Neural cell (in vitro differentiated cells): ENCODE data around the gene OR6C65. TPM values are rescaled to one million over a fixed set of nuclear protein-coding genes. Genes with fewer than 3 reads are reported as not detected.

Experiments
- H2AFZ ChIP-seq: fragments of 200-600, 300-800 bp; sonication (generic), shearing (Covaris generic); 2 replicates; pipeline ENCODE4 v1.6.0; 2014; ENCODE audit warnings: low read depth, mild to moderate bottlenecking, antibody characterized with exemption, low read length, moderate library complexity
- H3F3A ChIP-seq: fragments of 200-600 bp; shearing (Covaris generic); 2 replicates; pipeline ENCODE4 v1.6.1; 2016; ENCODE audit warnings: mild to moderate bottlenecking, moderate library complexity, mixed read lengths, antibody characterized with exemption, low read length; ENCODE audit not compliant: insufficient read depth, poor library complexity, severe bottlenecking
- H3K27ac ChIP-seq: fragments of 200-600, 300-800 bp; sonication (generic), shearing (Covaris generic); 2 replicates; pipeline ENCODE4 v1.5.1; 2014; ENCODE audit warnings: mild to moderate bottlenecking, low read length, moderate library complexity
- H3K27me3 ChIP-seq: fragments of 300-800, 200-600 bp; sonication (generic), shearing (Covaris generic); 2 replicates; pipeline ENCODE4 v1.6.0; 2014; ENCODE audit warnings: mild to moderate bottlenecking, low read depth, low read length, moderate library complexity; ENCODE audit not compliant: insufficient read depth
- H3K36me3 ChIP-seq: fragments of 300-800, 200-600 bp; sonication (generic), shearing (Covaris generic); 2 replicates; pipeline ENCODE4 v1.5.1; 2014; ENCODE audit warnings: mild to moderate bottlenecking, antibody characterized with exemption, low read length, moderate library complexity; ENCODE audit not compliant: insufficient read depth
- H3K4me2 ChIP-seq: fragments of 300-800, 200-600 bp; sonication (generic), shearing (Covaris generic); 2 replicates; pipeline ENCODE4 v1.6.0; 2014; ENCODE audit warnings: mild to moderate bottlenecking, low read length
- H3K4me3 ChIP-seq: fragments of 300-800, 200-600 bp; sonication (generic), shearing (Covaris generic); 2 replicates; pipeline ENCODE4 v1.5.1; 2014; ENCODE audit warnings: mild to moderate bottlenecking, low read length, moderate library complexity
- H3K79me2 ChIP-seq: fragments of 200-600 bp; shearing (Covaris generic); replicated peaks from 2 replicates; pipeline ENCODE4 v1.6.0; 2014; ENCODE audit warnings: mild to moderate bottlenecking, low read length, moderate library complexity; ENCODE audit not compliant: insufficient read depth
- H3K9ac ChIP-seq: fragments of 300-800, 200-600 bp; sonication (generic), shearing (Covaris generic); 2 replicates; pipeline ENCODE4 v1.6.1; 2016; ENCODE audit warnings: mild to moderate bottlenecking, low read length, mixed read lengths
- H3K9me2 ChIP-seq: fragments of 200-600 bp; shearing (Covaris generic); 2 replicates; pipeline ENCODE4 v1.6.1; 2016; ENCODE audit warnings: mild to moderate bottlenecking, low read length, mixed read lengths; ENCODE audit not compliant: insufficient read depth
- H3K9me3 ChIP-seq: fragments of 200-600, 300-800 bp; sonication (generic), shearing (Covaris generic); 2 replicates; pipeline ENCODE4 v1.6.1; 2016; ENCODE audit warnings: mild to moderate bottlenecking, mixed run types, low read length, moderate library complexity, mixed read lengths
- H4K20me1 ChIP-seq: fragments of 200-600 bp; shearing (Covaris generic); 2 replicates; pipeline ENCODE4 v1.6.1; 2016; ENCODE audit warnings: mild to moderate bottlenecking, mixed run types; ENCODE audit not compliant: insufficient read depth
- EP300 ChIP-seq: fragments of 450-650 bp; conservative IDR thresholded peaks from 2 replicates; pipeline ENCODE4 v1.6.1; 2014; ENCODE audit warnings: antibody characterized with exemption, mild to moderate bottlenecking, moderate library complexity; ENCODE audit not compliant: poor library complexity, severe bottlenecking
- EZH2 ChIP-seq: fragments of 200-600, 300-800 bp; shearing (Covaris generic), sonication (generic); IDR thresholded peaks from 2 replicates; pipeline ENCODE4 v1.6.1; 2014; ENCODE audit warnings: antibody characterized with exemption, low read length, borderline replicate concordance, mild to moderate bottlenecking; ENCODE audit not compliant: insufficient read depth, poor library complexity, severe bottlenecking
- MXI1 ChIP-seq: fragments of 450-650 bp; conservative IDR thresholded peaks from 2 replicates; pipeline ENCODE4 v1.6.1; 2014; ENCODE audit warnings: antibody characterized with exemption, mild to moderate bottlenecking; ENCODE audit not compliant: poor library complexity, severe bottlenecking
- POLR2AphosphoS5 ChIP-seq: IDR thresholded peaks from 2 replicates; pipeline ENCODE4 v1.6.1; 2012
- RAD21 ChIP-seq: fragments of 450-650 bp; conservative IDR thresholded peaks from 2 replicates; pipeline ENCODE4 v1.6.1; 2014; ENCODE audit warnings: antibody characterized with exemption, mild to moderate bottlenecking, moderate library complexity
- REST ChIP-seq: IDR thresholded peaks from 2 replicates; pipeline ENCODE4 v1.6.1; 2012; ENCODE audit warnings: borderline replicate concordance
- SMC3 ChIP-seq: fragments of 450-650 bp; conservative IDR thresholded peaks from 2 replicates; pipeline ENCODE4 v1.6.1; 2014; ENCODE audit warnings: antibody characterized with exemption, mild to moderate bottlenecking, moderate library complexity; ENCODE audit not compliant: poor library complexity
- TAF1 ChIP-seq: IDR thresholded peaks from 2 replicates; pipeline ENCODE4 v1.6.1; 2012; ENCODE audit warnings: low read depth
- polyA plus RNA-seq: library from polyadenylated mRNA; depleted of rRNA; stranded (reverse); fragments of >200 nt; gene quantifications from 2 replicates; pipeline ENCODE4 v1.2.3, GENCODE V29; 2014
- TF ChIP-seq, protein P1 (sequence below): fragments of 450-650 bp; IDR thresholded peaks from 2 replicates; pipeline ENCODE4 v1.5.1; 2014; ENCODE audit warnings: antibody characterized with exemption, mild to moderate bottlenecking, moderate library complexity; ENCODE audit not compliant: poor library complexity, severe bottlenecking

The OR6C65 gene
- polyA plus RNA-seq, 1 donor from 2014 or later, result not detected

- Histone ChIP-seq H4K20me1 (no peaks in the 10 kb centered on the region), H3F3A (no peaks in the 10 kb centered on the region), H3K9me3 (no peaks in the 10 kb centered on the region), H3K9me2 (no peaks in the 10 kb centered on the region), H3K27ac (no peak overlapping the region), H3K4me2 (no peak overlapping the region), H3K4me3 (no peak overlapping the region), H3K9ac (no peak overlapping the region), H3K79me2 (no peaks in the 10 kb centered on the region), H3K36me3 (no peaks in the 10 kb centered on the region), H3K27me3 (no peaks in the 10 kb centered on the region), H2AFZ (no peak overlapping the region)
- no peak for TF ChIP-seq SMC3
- no peak for TF ChIP-seq REST
- no peak for TF ChIP-seq RAD21
- TF ChIP-seq MXI1, result no peak
- TF ChIP-seq, protein P1, sequence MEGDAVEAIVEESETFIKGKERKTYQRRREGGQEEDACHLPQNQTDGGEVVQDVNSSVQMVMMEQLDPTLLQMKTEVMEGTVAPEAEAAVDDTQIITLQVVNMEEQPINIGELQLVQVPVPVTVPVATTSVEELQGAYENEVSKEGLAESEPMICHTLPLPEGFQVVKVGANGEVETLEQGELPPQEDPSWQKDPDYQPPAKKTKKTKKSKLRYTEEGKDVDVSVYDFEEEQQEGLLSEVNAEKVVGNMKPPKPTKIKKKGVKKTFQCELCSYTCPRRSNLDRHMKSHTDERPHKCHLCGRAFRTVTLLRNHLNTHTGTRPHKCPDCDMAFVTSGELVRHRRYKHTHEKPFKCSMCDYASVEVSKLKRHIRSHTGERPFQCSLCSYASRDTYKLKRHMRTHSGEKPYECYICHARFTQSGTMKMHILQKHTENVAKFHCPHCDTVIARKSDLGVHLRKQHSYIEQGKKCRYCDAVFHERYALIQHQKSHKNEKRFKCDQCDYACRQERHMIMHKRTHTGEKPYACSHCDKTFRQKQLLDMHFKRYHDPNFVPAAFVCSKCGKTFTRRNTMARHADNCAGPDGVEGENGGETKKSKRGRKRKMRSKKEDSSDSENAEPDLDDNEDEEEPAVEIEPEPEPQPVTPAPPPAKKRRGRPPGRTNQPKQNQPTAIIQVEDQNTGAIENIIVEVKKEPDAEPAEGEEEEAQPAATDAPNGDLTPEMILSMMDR, result no peak
- TF ChIP-seq EZH2, result no peak
- TF ChIP-seq TAF1, result no peak
- TF ChIP-seq POLR2AphosphoS5, result no peak
Observed at GRCh38 chr12:55365086-55365485, 35.2 kb upstream of the OR6C65 start.

- no peak overlapping the region for H3K4me3 ChIP-seq
- TF ChIP-seq TAF1 (no peak), EP300 (no peak), EZH2 (no peak), RAD21 (no peak), MXI1 (no peak), SMC3 (no peak), REST (no peak), POLR2AphosphoS5 (no peak)
- TF ChIP-seq, protein P1, result no peak
- H3K36me3 ChIP-seq, result no peaks in the 10 kb centered on the region
- H2AFZ ChIP-seq, result no peak overlapping the region
- no peaks in the 10 kb centered on the region for H3K9me2 ChIP-seq
- no peaks in the 10 kb centered on the region for H3F3A ChIP-seq
- H3K4me2 ChIP-seq, result no peak overlapping the region
- no peaks in the 10 kb centered on the region for H3K79me2 ChIP-seq
- no peak overlapping the region for H3K27ac ChIP-seq
- no peaks in the 10 kb centered on the region for H3K27me3 ChIP-seq
- no peak overlapping the region for H3K9ac ChIP-seq
- no peaks in the 10 kb centered on the region for H4K20me1 ChIP-seq
- no peaks in the 10 kb centered on the region for H3K9me3 ChIP-seq
Observed at GRCh38 chr12:55372521-55372920, 27.8 kb upstream of the OR6C65 start.
